Spleen (tissue), 11 donors: Measurements from ENCODE around the gene VPS37B. TPM values are rescaled to one million over a fixed set of nuclear protein-coding genes. Genes with fewer than 3 reads are reported as not detected.
"Not testable (repeated sequence)": the region's sequence is repeated elsewhere in the genome, so short reads cannot be mapped to it uniquely, and the experiment has no call there.

Experiments
- DNase-seq: peaks from one replicate; pipeline ENCODE4 v3.0.0-alpha.2; 2020
- H3K27ac ChIP-seq, 8 donors: fragments of 200-600 bp; sonication (generic) in 7 of 8; 1 replicate in 4 of 8; 2 replicates in 4 of 8; pipeline versions ENCODE4 v1.5.0 to v1.8.0; 2016 to 2021; ENCODE audit warnings: inconsistent platforms in 4 of 8, mild to moderate bottlenecking in 4 of 8, moderate library complexity in 1 of 8
- H3K27me3 ChIP-seq, 7 donors: fragments of 200-600 bp; sonication (generic) in 6 of 7; replicated peaks in 1 of 7; 1 replicate in 4 of 7; 2 replicates in 3 of 7; pipeline versions ENCODE4 v1.5.0 to v1.8.0; 2016 to 2021; ENCODE audit warnings: inconsistent platforms in 3 of 7, mild to moderate bottlenecking in 1 of 7
- H3K36me3 ChIP-seq, 6 donors: fragments of 200-600 bp; sonication (generic) in 5 of 6; 1 replicate in 4 of 6; 2 replicates in 2 of 6; pipeline versions ENCODE4 v1.5.0 to v1.8.0; 2016 to 2021; ENCODE audit warnings: inconsistent platforms in 2 of 6
- H3K4me1 ChIP-seq, 6 donors: fragments of 200-600 bp; sonication (generic) in 5 of 6; 1 replicate in 3 of 6; 2 replicates in 3 of 6; pipeline versions ENCODE4 v1.5.0 to v1.8.0; 2016 to 2021; ENCODE audit warnings: inconsistent platforms in 3 of 6
- H3K4me3 ChIP-seq, 8 donors: fragments of 200-600 bp; sonication (generic) in 7 of 8; 1 replicate in 4 of 8; 2 replicates in 4 of 8; pipeline versions ENCODE4 v1.5.0 to v1.8.0; 2016 to 2021; ENCODE audit warnings: inconsistent platforms in 4 of 8, mild to moderate bottlenecking in 4 of 8, moderate library complexity in 2 of 8
- H3K9me3 ChIP-seq, 8 donors: fragments of 200-600 bp; sonication (generic) in 7 of 8; 1 replicate in 4 of 8; 2 replicates in 4 of 8; pipeline versions ENCODE4 v1.5.0 to v1.8.0; 2016 to 2021; ENCODE audit warnings: inconsistent platforms in 4 of 8
- CTCF ChIP-seq, 11 experiments: fragments of 200-600 bp in 7 of 11; fragments of 450-650 bp in 4 of 11; sonication (generic) in 4 of 11; IDR thresholded peaks in 8 of 11; conservative IDR thresholded peaks in 3 of 11; 1 replicate in 7 of 11; 2 replicates in 4 of 11; pipeline versions ENCODE4 v1.4.0 to v1.8.0; 2016 to 2021; ENCODE audit warnings: antibody characterized with exemption in 11 of 11, inconsistent platforms in 4 of 11, mild to moderate bottlenecking in 1 of 11
- POLR2A ChIP-seq, 3 donors: fragments of 450-650 bp; IDR thresholded peaks; one replicate each; pipeline ENCODE4 v1.5.1; 2017; ENCODE audit warnings: antibody characterized with exemption in 3 of 3, mild to moderate bottlenecking in 1 of 3
- POLR2AphosphoS5 ChIP-seq, 3 donors: sonication (generic); formaldehyde crosslinking; IDR thresholded peaks; one replicate each; pipeline ENCODE4 v1.5.1; 2017; ENCODE audit warnings: antibody characterized with exemption in 3 of 3
- WGBS, 5 donors: extraction: QIAGEN DNeasy Blood & Tissue Kit in 3 of 5; methylation state at CpG; one replicate each; pipeline versions ENCODE4 v1.1.5 to v1.1.7; 2013 to 2018; 5-methylcytosine and 5-hydroxymethylcytosine counted together
- intact Hi-C: fragments of 100-400 bp; cut with DNase I; formaldehyde crosslinking; loops from one replicate; pipeline ENCODE4 v1.15.0; 2023; ENCODE audit warnings: low total_unique reads
- polyA plus RNA-seq, 3 donors: library from polyadenylated mRNA; stranded (reverse); fragments of 200-250 nt; gene quantifications; one replicate each; pipeline ENCODE4 v1.2.1, GENCODE V29; 2013
- total RNA-seq, 7 donors: library from RNA; depleted of rRNA in 3 of 7; stranded (reverse); fragments of >200 nt in 3 of 7; fragmentation: NEBNext Ultra II Directional in 4 of 7; extraction: Animal tissue kit (Norgen Biotek cat#: 25700) in 4 of 7; gene quantifications; one replicate each; pipeline versions ENCODE4 v1.1.0 to v1.2.1, GENCODE V29; 2016 to 2021
- donor health status: healthy with polysubstance abuse.
- donor health status: DM: no; HTN: no; CAD: no; lungs with moderate emphysema.
- donor health status: DM: no; HTN: no; CAD: no.
- donor health status: Bipolar disorder and iron deficiency.
- donor health status: healthy.
- donor health status: DM: no; HTN: no; CAD: no.
- donor health status: DM: yes; HTN: yes; CAD: no.

VPS37B gene
- total and polyA plus RNA-seq, 10 donors: 24.8 to 67.5 (median 47.3) TPM

GRCh38 chr12:122880155-122880667 lies 15.7 kb downstream of the VPS37B start:
- intact Hi-C loops: no loop called here
- TF ChIP-seq POLR2A (IDR thresholded peaks at IDR 0.05) (no peak), CTCF (IDR thresholded peaks at IDR 0.05 in 8 of 11, conservative IDR thresholded peaks at IDR 0.05 in 3 of 11) (no peak), POLR2AphosphoS5 (IDR thresholded peaks at IDR 0.05) (no peak)
- Histone ChIP-seq H3K4me3 (no peak overlapping the region), H3K27me3 (no peaks in the 10 kb centered on the region), H3K9me3 (no peaks in the 10 kb centered on the region), H3K4me1 (peaks cover 85 to 100% (median 100%) of the 10 kb centered on the region in 6 donors), H3K36me3 (peaks cover 0 to 35% (median 0%) of the 10 kb centered on the region in 6 donors), H3K27ac (peak overlapping the region in 6 of 8 donors; percentile 26 to 81 (median 63))
- WGBS, 5 donors: 71 to 86% (median 84%) methylated on average over 10 of the region's 10 CpGs
- no peak for DNase-seq

GRCh38 chr12:122878780-122879612 lies 16.9 kb downstream of the VPS37B start:
- H3K9me3 ChIP-seq: no peaks in the 10 kb centered on the region
- intact Hi-C loops: no loop called here
- no peaks in the 10 kb centered on the region for H3K27me3 ChIP-seq
- H3K27ac ChIP-seq: peak overlapping the region in 7 of 8 donors; percentile 35 to 81 (median 71)
- DNase-seq: no peak
- peak overlapping the region in 1 of 8 donors; percentile 43 for H3K4me3 ChIP-seq
- no peak for TF ChIP-seq CTCF (IDR thresholded peaks at IDR 0.05 in 8 of 11, conservative IDR thresholded peaks at IDR 0.05 in 3 of 11)
- peak in 1 of 3 donors; percentile 34 for TF ChIP-seq POLR2AphosphoS5 (IDR thresholded peaks at IDR 0.05)
- peaks cover 83 to 100% (median 100%) of the 10 kb centered on the region in 6 donors for H3K4me1 ChIP-seq
- H3K36me3 ChIP-seq: peaks cover 0 to 40% (median 0%) of the 10 kb centered on the region in 6 donors
- 73 to 86% (median 77%) methylated on average over 17 of the region's 17 CpGs for WGBS, 5 donors

GRCh38 chr12:122876731-122877130 lies 19.2 kb downstream of the VPS37B start:
- intact Hi-C loops: no loop called here
- Histone ChIP-seq H3K27me3 (no peaks in the 10 kb centered on the region), H3K36me3 (peaks cover 0 to 42% (median 0%) of the 10 kb centered on the region in 6 donors), H3K4me3 (no peak overlapping the region), H3K27ac (peak overlapping the region in 7 of 8 donors; percentile 11 to 81 (median 58)), H3K9me3 (no peaks in the 10 kb centered on the region), H3K4me1 (peaks cover 85 to 100% (median 100%) of the 10 kb centered on the region in 6 donors)
- TF ChIP-seq CTCF (IDR thresholded peaks at IDR 0.05 in 8 of 11, conservative IDR thresholded peaks at IDR 0.05 in 3 of 11) (no peak), POLR2A (IDR thresholded peaks at IDR 0.05) (no peak), POLR2AphosphoS5 (IDR thresholded peaks at IDR 0.05) (peak in 1 of 3 donors; percentile 7)
- no peak for DNase-seq
- WGBS, 5 donors: 50 to 73% (median 72%) methylated on average over 3 of the region's 3 CpGs

GRCh38 chr12:122876281-122876680 lies 19.6 kb downstream of the VPS37B start:
- DNase-seq, intact Hi-C loops, H3K9me3 ChIP-seq, H3K4me3 ChIP-seq, H3K27me3 ChIP-seq: not testable (repeated sequence)
- Histone ChIP-seq H3K36me3 (peaks cover 0 to 42% (median 0%) of the 10 kb centered on the region in 6 donors), H3K4me1 (peaks cover 83 to 100% (median 100%) of the 10 kb centered on the region in 6 donors), H3K27ac (peak overlapping the region in 7 of 8 donors; percentile 11 to 81 (median 58))
- WGBS, 5 donors: 80 to 100% (median 89%) methylated on average over 5 of the region's 5 CpGs
